Activated B cell treated with CpG ODN at 0.5 μM for 24 hours (primary cell): ENCODE data around the gene COQ3. TPM values are rescaled to one million over a fixed set of nuclear protein-coding genes. Genes with fewer than 3 reads are reported as not detected.
A peak's percentile ranks its signal among the peaks of the same experiment; 100 is the strongest.

Experiments
- ATAC-seq: fragments of 200-7000 bp; cut with Tn5 transposase; one replicate; pipeline ENCODE4 v1.10.0; 2021; ENCODE audit warnings: low read depth, mild to moderate bottlenecking, moderate library complexity
- CTCF ChIA-PET: fragments of 350-600 bp; sonication (Branson Sonifier 250); formaldehyde crosslinking; loops from one replicate; lab custom pipeline; 2021; ENCODE audit warnings: antibody characterized with exemption; lab: Charles Lee
- POLR2A ChIA-PET: fragments of 350-600 bp; sonication (Branson Sonifier 250); formaldehyde crosslinking; loops from one replicate; lab custom pipeline; 2021; ENCODE audit warnings: antibody characterized with exemption; lab: Charles Lee
- DNase-seq: peaks from one replicate; pipeline ENCODE4 v3.0.0; 2022
- H3K27ac Mint-ChIP-seq: one replicate; pipeline ENCODE4 v1.8.0; 2020; ENCODE audit warnings: mixed read lengths
- H3K27me3 Mint-ChIP-seq: one replicate; pipeline ENCODE4 v1.8.0; 2021; ENCODE audit warnings: mixed read lengths
- H3K36me3 Mint-ChIP-seq: one replicate; pipeline ENCODE4 v1.8.0; 2021; ENCODE audit warnings: low read depth, mixed read lengths
- H3K4me1 Mint-ChIP-seq: one replicate; pipeline ENCODE4 v1.8.0; 2021; ENCODE audit warnings: mixed read lengths
- H3K4me3 Mint-ChIP-seq: one replicate; pipeline ENCODE4 v1.8.0; 2020; ENCODE audit warnings: mild to moderate bottlenecking, mixed read lengths
- H3K9me3 Mint-ChIP-seq: one replicate; pipeline ENCODE4 v1.8.0; 2020; ENCODE audit warnings: mixed read lengths
- CTCF ChIP-seq: fragments of 200-600 bp; IDR thresholded peaks from one replicate; pipeline ENCODE4 v1.8.0; 2022; ENCODE audit warnings: antibody characterized with exemption, mild to moderate bottlenecking
- intact Hi-C: fragments of 100-400 bp; cut with micrococcal nuclease; formaldehyde crosslinking; loops from one replicate; pipeline ENCODE4 v1.15.1; 2024
- total RNA-seq: library from RNA; stranded (reverse); gene quantifications from 2 replicates; pipeline ENCODE4 v1.2.3, GENCODE V29; 2022

Gene COQ3
- total RNA-seq, 1 donor from 2014 or later: 5.6 TPM

- intact Hi-C loops: loop anchor here (10.0 kb wide), 1 partner anchor 62 kb away; no protein-coding TSS in a partner anchor
- DNase-seq: no peak
- ChIA-PET CTCF (no interaction called here), POLR2A (no interaction called here)
- Mint-ChIP-seq H3K9me3 (no peaks in the 10 kb centered on the region), H3K36me3 (peaks cover 49% of the 10 kb centered on the region), H3K27ac (no peak overlapping the region), H3K4me3 (no peak overlapping the region), H3K27me3 (no peaks in the 10 kb centered on the region), H3K4me1 (peaks cover 13% of the 10 kb centered on the region)
- ATAC-seq: no peak
- TF ChIP-seq CTCF: no peak
Measured at GRCh38 chr6:99397287-99397686, 3.3 kb upstream of the COQ3 start.

- peaks cover 19% of the 10 kb centered on the region for H3K36me3 Mint-ChIP-seq
- intact Hi-C loops: loop anchor here (10.0 kb wide), 1 partner anchor 59 kb away; no protein-coding TSS in a partner anchor
- no peaks in the 10 kb centered on the region for H3K27me3 Mint-ChIP-seq
- ATAC-seq (peak; percentile 9), DNase-seq (no peak)
- CTCF ChIA-PET: interaction anchor here (1.5 kb wide), 1 partner anchor 63 kb away, joined by 11 read pairs; no protein-coding TSS in a partner anchor
- peaks cover 13% of the 10 kb centered on the region for H3K4me1 Mint-ChIP-seq
- POLR2A ChIA-PET: interaction anchor here (0.6 to 1.6 kb wide), 11 partner anchors 27 to 1488 kb away, joined by 3 to 34 read pairs (median 4); partner anchors contain the start of genes ASCC3, CCNC, PNISR and USP45
- peak overlapping the region; percentile 89 for H3K27ac Mint-ChIP-seq
- no peaks in the 10 kb centered on the region for H3K9me3 Mint-ChIP-seq
- TF ChIP-seq CTCF: no peak
- H3K4me3 Mint-ChIP-seq: peak overlapping the region; percentile 97
Measured at GRCh38 chr6:99393366-99393697, 663 bp downstream of the COQ3 start.

GRCh38 chr6:99390896-99391295 is 3.1 kb downstream of the COQ3 start:
- Mint-ChIP-seq H3K36me3 (peaks cover 5% of the 10 kb centered on the region), H3K27me3 (no peaks in the 10 kb centered on the region), H3K9me3 (no peaks in the 10 kb centered on the region), H3K4me1 (peaks cover 13% of the 10 kb centered on the region), H3K4me3 (no peak overlapping the region), H3K27ac (no peak overlapping the region)
- CTCF ChIA-PET: no interaction called here
- POLR2A ChIA-PET: no interaction called here
- intact Hi-C loops: loop anchor here (10.0 kb wide), 1 partner anchor 56 kb away; no protein-coding TSS in a partner anchor
- TF ChIP-seq CTCF: no peak
- DNase-seq (no peak), ATAC-seq (no peak)

- H3K9me3 Mint-ChIP-seq: no peaks in the 10 kb centered on the region
- ChIA-PET POLR2A (no interaction called here), CTCF (no interaction called here)
- DNase-seq: no peak
- no peak for ATAC-seq
- no peak overlapping the region for H3K27ac Mint-ChIP-seq
- no peaks in the 10 kb centered on the region for H3K27me3 Mint-ChIP-seq
- TF ChIP-seq CTCF: no peak
- no peak overlapping the region for H3K4me3 Mint-ChIP-seq
- intact Hi-C loops: no loop called here
- H3K4me1 Mint-ChIP-seq: no peaks in the 10 kb centered on the region
- H3K36me3 Mint-ChIP-seq: no peaks in the 10 kb centered on the region
Measured at GRCh38 chr6:99384507-99384906, 9.5 kb downstream of the COQ3 start.

GRCh38 chr6:99378636-99379035 is 15.4 kb downstream of the COQ3 start:
- ATAC-seq: no peak
- no peaks in the 10 kb centered on the region for H3K4me1 Mint-ChIP-seq
- H3K9me3 Mint-ChIP-seq: no peaks in the 10 kb centered on the region
- no peak overlapping the region for H3K4me3 Mint-ChIP-seq
- no peak for TF ChIP-seq CTCF
- no peaks in the 10 kb centered on the region for H3K36me3 Mint-ChIP-seq
- H3K27ac Mint-ChIP-seq: no peak overlapping the region
- intact Hi-C loops: no loop called here
- ChIA-PET CTCF (no interaction called here), POLR2A (no interaction called here)
- H3K27me3 Mint-ChIP-seq: no peaks in the 10 kb centered on the region
- DNase-seq: no peak
